ENCODE measurements around the gene DAPK1. TPM values are rescaled to one million over a fixed set of nuclear protein-coding genes. Genes with fewer than 3 reads are reported as not detected.

DAPK1 gene
- polyA plus RNA-seq, 1 donor = 24.9 TPM

DNA sequence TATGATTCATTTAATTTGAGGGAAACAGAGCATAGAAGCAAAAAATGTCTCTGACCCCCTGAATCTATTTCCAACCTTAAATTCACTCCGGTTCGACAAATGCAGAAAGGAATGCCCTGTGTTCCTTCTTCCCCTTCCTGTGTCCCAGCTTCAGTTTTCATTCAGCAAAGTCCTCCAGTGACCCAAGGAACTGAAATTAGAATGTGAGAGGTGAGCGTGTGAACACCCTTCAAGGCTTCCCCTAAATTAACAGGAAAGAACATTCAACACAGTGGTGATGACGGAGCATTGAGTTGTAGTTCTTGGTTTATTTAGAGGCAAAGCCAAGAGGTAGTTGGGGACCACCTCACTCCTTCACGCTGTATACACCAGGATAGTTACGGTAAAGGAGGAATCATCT lies 130.7 kb downstream of the DAPK1 start:
- no CpG with 5 or more reads among the region's 6 CpGs for WGBS (ENCODE audit: insufficient coverage, low lambda C conversion rate)
- H3K9me3 ChIP-seq (ENCODE audit: control insufficient read depth, low read depth, low read length) = no peaks in the 10 kb centered on the region
- no peak overlapping the region for H3K4me3 ChIP-seq (ENCODE audit: low read length)
- no peaks in the 10 kb centered on the region for H3K27me3 ChIP-seq (ENCODE audit: control insufficient read depth, insufficient read depth, low read length)
- no peaks in the 10 kb centered on the region for H3K4me1 ChIP-seq (ENCODE audit: control insufficient read depth, insufficient read depth, low read length)
- H3K27ac ChIP-seq (ENCODE audit: low read length) = no peak overlapping the region
- DNase-seq = no peak
- H3K36me3 ChIP-seq (ENCODE audit: control insufficient read depth, insufficient read depth, low read length) = peaks cover 8% of the 10 kb centered on the region

DNA sequence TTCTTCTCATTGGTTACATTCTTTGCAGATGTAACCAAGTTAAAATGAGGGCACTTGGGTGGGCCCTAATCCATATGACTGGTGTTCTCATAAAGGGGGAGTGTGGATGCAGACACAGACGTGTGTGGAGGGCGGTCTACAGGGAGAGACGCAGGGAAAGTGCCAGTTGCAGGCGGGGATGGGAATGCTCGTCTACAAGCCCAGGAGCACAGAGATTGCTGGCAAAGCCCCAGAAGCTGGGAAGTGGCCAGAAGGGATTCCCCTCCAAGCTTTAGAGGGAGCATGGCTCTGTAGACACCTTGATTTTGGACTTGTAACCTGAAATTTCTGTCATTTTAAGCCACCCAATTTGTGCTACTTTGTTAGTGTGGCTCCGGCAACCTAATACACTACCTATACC lies 131.4 kb downstream of the DAPK1 start:
- no peak for DNase-seq
- peaks cover 8% of the 10 kb centered on the region for H3K36me3 ChIP-seq (ENCODE audit: control insufficient read depth, insufficient read depth, low read length)
- H3K27ac ChIP-seq (ENCODE audit: low read length) = no peak overlapping the region
- H3K9me3 ChIP-seq (ENCODE audit: control insufficient read depth, low read depth, low read length) = no peaks in the 10 kb centered on the region
- 100% methylated on average over 1 of the region's 6 CpGs for WGBS (ENCODE audit: insufficient coverage, low lambda C conversion rate)
- H3K4me3 ChIP-seq (ENCODE audit: low read length) = no peak overlapping the region
- H3K27me3 ChIP-seq (ENCODE audit: control insufficient read depth, insufficient read depth, low read length) = no peaks in the 10 kb centered on the region
- H3K4me1 ChIP-seq (ENCODE audit: control insufficient read depth, insufficient read depth, low read length) = no peaks in the 10 kb centered on the region

DNA sequence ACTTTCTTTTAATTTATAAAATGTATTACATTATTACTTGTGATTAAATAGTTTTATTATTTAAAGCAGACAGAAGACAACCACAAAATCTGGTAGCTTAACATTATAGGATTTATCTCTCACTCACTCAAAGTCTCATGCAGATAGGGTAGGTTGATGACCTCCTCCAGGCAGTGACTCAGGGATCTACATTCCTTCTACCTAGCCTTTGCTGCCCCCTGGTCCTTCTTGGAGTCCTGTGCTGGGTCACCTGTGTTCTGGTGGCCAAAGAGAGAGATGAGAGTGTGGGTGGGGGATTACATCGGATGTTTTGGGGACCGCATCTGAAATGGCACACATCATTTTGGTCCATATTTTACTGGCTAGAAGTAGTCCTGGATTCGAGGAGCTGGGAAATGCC lies 132.6 kb downstream of the DAPK1 start:
- Histone ChIP-seq H3K4me1 (ENCODE audit: control insufficient read depth, insufficient read depth, low read length) (no peaks in the 10 kb centered on the region), H3K4me3 (ENCODE audit: low read length) (no peak overlapping the region), H3K27me3 (ENCODE audit: control insufficient read depth, insufficient read depth, low read length) (no peaks in the 10 kb centered on the region), H3K9me3 (ENCODE audit: control insufficient read depth, low read depth, low read length) (no peaks in the 10 kb centered on the region), H3K36me3 (ENCODE audit: control insufficient read depth, insufficient read depth, low read length) (peaks cover 6% of the 10 kb centered on the region), H3K27ac (ENCODE audit: low read length) (no peak overlapping the region)
- DNase-seq = no peak
- WGBS (ENCODE audit: insufficient coverage, low lambda C conversion rate) = no CpG with 5 or more reads among the region's 3 CpGs

DNA sequence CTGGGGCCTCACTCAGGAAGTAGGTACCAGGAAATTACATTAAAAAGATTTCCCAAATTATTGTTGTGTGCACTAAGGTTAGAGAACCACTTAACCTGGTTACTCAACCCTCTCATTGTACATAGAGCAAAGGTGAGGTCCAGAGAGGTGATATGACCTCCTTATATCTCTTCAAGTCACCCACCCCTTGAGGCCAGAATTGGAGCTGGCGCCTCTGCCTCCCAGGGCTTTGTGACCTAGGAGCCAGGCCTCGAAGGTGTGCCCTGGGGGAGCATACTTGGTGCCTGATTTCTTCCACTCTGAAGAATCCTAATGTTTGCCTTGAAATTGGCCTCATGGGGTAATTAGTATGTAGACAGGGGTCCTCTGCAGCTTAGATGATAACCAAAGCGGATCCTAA lies 133.2 kb downstream of the DAPK1 start:
- Histone ChIP-seq H3K27ac (ENCODE audit: low read length) (no peak overlapping the region), H3K36me3 (ENCODE audit: control insufficient read depth, insufficient read depth, low read length) (peaks cover 6% of the 10 kb centered on the region), H3K9me3 (ENCODE audit: control insufficient read depth, low read depth, low read length) (no peaks in the 10 kb centered on the region), H3K4me1 (ENCODE audit: control insufficient read depth, insufficient read depth, low read length) (no peaks in the 10 kb centered on the region), H3K4me3 (ENCODE audit: low read length) (no peak overlapping the region), H3K27me3 (ENCODE audit: control insufficient read depth, insufficient read depth, low read length) (no peaks in the 10 kb centered on the region)
- DNase-seq = no peak
- WGBS (ENCODE audit: insufficient coverage, low lambda C conversion rate) = no CpG with 5 or more reads among the region's 3 CpGs

DNA sequence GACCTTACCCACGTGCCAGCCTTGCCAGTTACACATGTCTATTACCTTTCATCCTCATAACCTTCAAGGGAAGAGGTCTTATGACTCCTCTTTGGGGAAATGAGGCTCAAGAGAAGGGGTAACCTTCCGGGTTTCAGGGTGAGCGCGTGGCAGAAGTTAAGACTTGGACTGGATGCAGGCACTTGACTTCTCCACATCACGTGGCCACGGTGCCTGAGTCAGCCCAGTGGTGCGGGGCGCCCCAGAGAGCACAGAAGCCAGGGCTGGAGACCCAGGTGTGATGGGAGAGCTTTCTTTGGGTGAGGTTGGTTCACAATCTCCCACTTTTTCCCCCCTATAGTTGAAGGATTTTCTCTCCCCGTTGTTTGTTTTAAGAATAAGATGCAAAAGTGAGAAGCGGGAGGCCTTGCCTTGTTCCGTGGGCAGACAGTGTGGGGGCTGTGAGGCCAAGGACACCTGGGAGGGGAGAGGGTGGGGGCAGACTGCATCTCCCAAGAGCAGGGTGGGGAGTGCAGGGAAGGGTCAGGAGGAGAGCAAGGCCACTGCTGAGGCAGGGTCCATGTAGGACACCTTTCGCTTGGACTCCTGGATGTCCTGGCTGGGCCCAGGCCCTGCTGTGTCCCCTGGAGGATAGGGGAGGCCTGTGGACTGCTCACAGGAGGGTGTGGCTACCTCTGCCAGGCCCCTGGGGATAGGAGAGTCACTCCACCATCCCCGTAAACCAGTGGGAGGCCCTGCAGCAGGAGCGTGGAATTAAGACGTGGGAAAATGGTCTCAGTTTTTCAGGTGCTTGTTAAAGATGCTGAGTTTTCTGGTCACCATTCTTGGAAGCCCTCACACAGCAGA lies 138.2 kb downstream of the DAPK1 start:
- WGBS (ENCODE audit: insufficient coverage, low lambda C conversion rate) = no CpG with 5 or more reads among the region's 15 CpGs
- H3K4me1 ChIP-seq (ENCODE audit: control insufficient read depth, insufficient read depth, low read length) = no peaks in the 10 kb centered on the region

DNA sequence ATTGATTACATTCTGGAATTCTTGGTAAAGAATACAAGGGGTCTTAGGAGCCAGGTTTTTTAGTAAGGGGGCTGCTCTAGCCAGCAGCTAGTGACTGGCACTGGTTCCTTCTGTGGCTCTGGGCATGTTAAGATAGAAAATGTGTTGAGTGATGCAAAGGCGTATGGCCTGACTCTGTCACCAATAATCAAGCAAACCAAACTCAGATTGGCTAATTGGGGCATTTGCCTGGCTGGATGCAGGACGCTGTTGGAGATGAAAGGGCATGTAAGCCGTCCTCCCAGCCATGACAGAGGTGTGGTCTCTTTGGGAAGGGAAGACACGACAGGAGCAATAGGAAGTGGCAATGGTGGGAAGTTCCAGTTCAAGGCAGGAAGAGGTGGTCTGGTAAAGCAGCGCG lies 140.6 kb downstream of the DAPK1 start:
- no peak overlapping the region for H3K27ac ChIP-seq (ENCODE audit: low read length)
- no peak for DNase-seq
- H3K36me3 ChIP-seq (ENCODE audit: control insufficient read depth, insufficient read depth, low read length) = peaks cover 14% of the 10 kb centered on the region
- H3K4me1 ChIP-seq (ENCODE audit: control insufficient read depth, insufficient read depth, low read length) = no peaks in the 10 kb centered on the region
- no peaks in the 10 kb centered on the region for H3K9me3 ChIP-seq (ENCODE audit: control insufficient read depth, low read depth, low read length)
- WGBS (ENCODE audit: insufficient coverage, low lambda C conversion rate) = 100% methylated on average over 1 of the region's 6 CpGs
- H3K4me3 ChIP-seq (ENCODE audit: low read length) = no peak overlapping the region
- no peaks in the 10 kb centered on the region for H3K27me3 ChIP-seq (ENCODE audit: control insufficient read depth, insufficient read depth, low read length)

More for the DNA sequence above, 138.2 kb downstream of the DAPK1 start:
- H3K36me3 ChIP-seq (ENCODE audit: control insufficient read depth, insufficient read depth, low read length) = peaks cover 9% of the 10 kb centered on the region
- no peak overlapping the region for H3K27ac ChIP-seq (ENCODE audit: low read length)
- no peaks in the 10 kb centered on the region for H3K9me3 ChIP-seq (ENCODE audit: control insufficient read depth, low read depth, low read length)
- no peaks in the 10 kb centered on the region for H3K27me3 ChIP-seq (ENCODE audit: control insufficient read depth, insufficient read depth, low read length)
- no peak overlapping the region for H3K4me3 ChIP-seq (ENCODE audit: low read length)
- no peak for DNase-seq

DNA sequence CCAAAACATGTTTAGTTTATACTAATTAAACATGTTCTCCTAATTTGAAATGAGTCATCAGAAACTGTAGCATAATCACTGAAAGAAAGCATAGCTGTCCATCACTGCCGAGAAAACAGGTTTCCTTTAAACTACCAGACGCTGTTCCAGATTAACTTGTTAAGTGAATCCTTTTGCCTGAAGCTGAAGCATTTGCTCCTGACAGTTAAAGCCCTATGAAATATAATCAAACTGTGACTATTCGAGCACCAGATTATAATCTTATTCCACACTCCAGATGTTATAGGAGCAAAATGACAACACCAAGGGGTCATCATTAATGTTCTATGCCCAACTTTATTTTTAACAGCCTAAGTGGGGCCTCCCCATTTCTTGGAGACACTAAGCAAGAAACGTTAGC lies 142.3 kb downstream of the DAPK1 start:
- Histone ChIP-seq H3K4me3 (ENCODE audit: low read length) (no peak overlapping the region), H3K4me1 (ENCODE audit: control insufficient read depth, insufficient read depth, low read length) (no peaks in the 10 kb centered on the region), H3K27me3 (ENCODE audit: control insufficient read depth, insufficient read depth, low read length) (no peaks in the 10 kb centered on the region), H3K9me3 (ENCODE audit: control insufficient read depth, low read depth, low read length) (no peaks in the 10 kb centered on the region), H3K27ac (ENCODE audit: low read length) (no peak overlapping the region), H3K36me3 (ENCODE audit: control insufficient read depth, insufficient read depth, low read length) (peaks cover 12% of the 10 kb centered on the region)
- no CpG with 5 or more reads among the region's 4 CpGs for WGBS (ENCODE audit: insufficient coverage, low lambda C conversion rate)
- no peak for DNase-seq

DNA sequence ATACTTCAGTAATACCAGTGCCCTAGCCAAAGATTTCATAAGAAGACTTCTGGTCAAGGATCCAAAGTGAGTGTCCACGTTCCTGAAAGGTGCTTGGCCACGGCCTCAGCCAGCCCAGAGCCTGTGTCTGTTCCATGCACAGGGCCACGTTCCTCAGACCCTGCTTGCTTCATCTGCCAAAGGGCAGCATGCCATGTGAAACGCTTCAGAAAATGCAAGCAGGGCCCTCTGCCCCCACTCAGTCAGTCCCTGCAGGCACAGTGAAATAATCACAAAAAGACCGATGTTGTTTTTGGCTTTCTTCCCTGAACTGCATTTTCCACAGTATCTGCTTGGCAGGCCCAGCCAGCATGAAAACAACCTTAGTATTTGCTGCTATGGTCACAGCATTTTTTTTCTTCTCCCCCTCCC lies 142.7 kb downstream of the DAPK1 start:
- Histone ChIP-seq H3K27ac (ENCODE audit: low read length) (no peak overlapping the region), H3K4me3 (ENCODE audit: low read length) (no peak overlapping the region), H3K27me3 (ENCODE audit: control insufficient read depth, insufficient read depth, low read length) (no peaks in the 10 kb centered on the region), H3K4me1 (ENCODE audit: control insufficient read depth, insufficient read depth, low read length) (no peaks in the 10 kb centered on the region), H3K9me3 (ENCODE audit: control insufficient read depth, low read depth, low read length) (no peaks in the 10 kb centered on the region), H3K36me3 (ENCODE audit: control insufficient read depth, insufficient read depth, low read length) (peaks cover 12% of the 10 kb centered on the region)
- DNase-seq = peak in 1 of 2 donors; percentile 23
- WGBS (ENCODE audit: insufficient coverage, low lambda C conversion rate) = no CpG with 5 or more reads among the region's 5 CpGs

DNA sequence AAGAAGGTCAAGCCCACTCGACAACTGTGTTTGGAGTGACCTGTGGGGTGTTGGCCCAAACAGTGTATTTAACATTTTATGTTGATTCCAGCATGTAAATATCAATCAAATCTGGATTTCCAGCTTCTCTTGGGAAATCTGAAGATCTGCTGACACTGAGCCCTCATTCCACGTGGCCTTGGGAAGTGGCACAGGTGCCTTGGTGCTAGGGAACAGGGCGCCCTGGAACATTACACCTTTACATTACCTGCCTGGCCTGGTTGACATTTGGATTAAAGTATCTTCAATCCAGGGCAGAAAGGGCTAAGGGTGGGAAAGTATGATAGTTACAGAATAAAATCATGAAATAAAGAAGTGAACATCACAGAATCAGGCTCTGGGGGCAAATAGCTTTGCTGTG lies 143.4 kb downstream of the DAPK1 start:
- H3K9me3 ChIP-seq (ENCODE audit: control insufficient read depth, low read depth, low read length) = no peaks in the 10 kb centered on the region
- no CpG with 5 or more reads among the region's 3 CpGs for WGBS (ENCODE audit: insufficient coverage, low lambda C conversion rate)

DNA sequence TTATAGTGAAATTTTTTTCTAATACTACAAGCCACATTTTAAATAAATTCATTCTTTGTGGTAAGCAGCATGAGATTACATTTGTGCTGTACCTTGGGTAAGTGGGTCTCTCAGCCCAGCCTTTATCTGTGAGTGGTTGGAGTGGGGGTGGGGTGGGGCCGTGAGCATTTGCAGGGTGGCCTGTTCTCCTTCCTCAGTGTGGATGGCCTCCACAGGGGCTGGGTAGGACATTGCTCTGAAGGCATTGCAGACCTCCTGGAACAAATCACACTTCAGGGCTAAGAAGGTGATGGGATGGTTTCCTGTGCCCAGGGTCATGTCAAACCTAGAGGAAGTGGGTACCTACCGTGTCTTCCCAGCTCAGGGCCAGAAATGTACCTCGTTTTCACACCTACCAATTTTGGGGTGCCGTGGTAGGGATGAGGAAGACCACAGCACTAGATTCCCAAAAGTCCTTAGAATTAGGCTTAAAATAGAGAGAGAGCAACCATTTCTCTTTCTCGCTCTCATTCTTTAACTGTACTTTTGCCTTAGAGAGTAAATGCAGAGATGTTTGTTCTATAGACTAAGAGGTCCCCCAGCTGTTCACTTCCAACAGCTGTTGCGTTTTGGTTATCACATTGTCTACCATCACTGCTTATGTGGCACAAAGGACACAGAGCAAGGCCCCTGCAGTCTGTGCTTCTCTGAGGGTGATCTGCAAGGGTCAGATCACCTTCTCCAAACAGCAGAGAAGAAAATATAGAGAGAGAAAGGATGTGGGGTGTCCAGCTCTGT lies 144.9 kb downstream of the DAPK1 start:
- Histone ChIP-seq H3K36me3 (ENCODE audit: control insufficient read depth, insufficient read depth, low read length) (peaks cover 21% of the 10 kb centered on the region), H3K9me3 (ENCODE audit: control insufficient read depth, low read depth, low read length) (no peaks in the 10 kb centered on the region), H3K27ac (ENCODE audit: low read length) (no peak overlapping the region), H3K4me3 (ENCODE audit: low read length) (no peak overlapping the region), H3K27me3 (ENCODE audit: control insufficient read depth, insufficient read depth, low read length) (no peaks in the 10 kb centered on the region), H3K4me1 (ENCODE audit: control insufficient read depth, insufficient read depth, low read length) (no peaks in the 10 kb centered on the region)
- 80% methylated on average over 1 of the region's 6 CpGs for WGBS (ENCODE audit: insufficient coverage, low lambda C conversion rate)
- DNase-seq = no peak

More for the DNA sequence above, 143.4 kb downstream of the DAPK1 start:
- Histone ChIP-seq H3K36me3 (ENCODE audit: control insufficient read depth, insufficient read depth, low read length) (peaks cover 18% of the 10 kb centered on the region), H3K4me3 (ENCODE audit: low read length) (no peak overlapping the region), H3K4me1 (ENCODE audit: control insufficient read depth, insufficient read depth, low read length) (no peaks in the 10 kb centered on the region), H3K27ac (ENCODE audit: low read length) (no peak overlapping the region), H3K27me3 (ENCODE audit: control insufficient read depth, insufficient read depth, low read length) (no peaks in the 10 kb centered on the region)
- no peak for DNase-seq

Data from large intestine (tissue), 3 donors.